BLaER1 treated with 17β-estradiol and CSF1 and Interleukin-3, amounts not matched to agents 10 nM and 100 nM (cell line): Measurements from ENCODE around the gene IGFL1.
A peak's percentile ranks its signal among the peaks of the same experiment; 100 is the strongest.
"Not testable (repeated sequence)": the region's sequence is repeated elsewhere in the genome, so short reads cannot be mapped to it uniquely, and the experiment has no call there.

Source experiments
- H3K27ac ChIP-seq, 11 experiments: shearing (Covaris generic); formaldehyde crosslinking; 2 replicates each; pipeline ENCODE4 v1.8.1; 2022
- H3K27me3 ChIP-seq, 11 experiments: shearing (Covaris generic); formaldehyde crosslinking; 2 replicates each; pipeline ENCODE4 v1.8.1; 2022
- H3K36me3 ChIP-seq, 11 experiments: shearing (Covaris generic); formaldehyde crosslinking; 2 replicates each; pipeline ENCODE4 v1.8.1; 2022
- H3K4me1 ChIP-seq, 10 experiments: shearing (Covaris generic); formaldehyde crosslinking; 2 replicates each; pipeline ENCODE4 v1.8.1; 2022
- H3K4me2 ChIP-seq, 11 experiments: shearing (Covaris generic); formaldehyde crosslinking; 2 replicates each; pipeline ENCODE4 v1.8.1; 2022
- H3K4me3 ChIP-seq, 10 experiments: shearing (Covaris generic); formaldehyde crosslinking; 2 replicates each; pipeline ENCODE4 v1.8.1; 2022
- H3K9ac ChIP-seq, 11 experiments: shearing (Covaris generic); formaldehyde crosslinking; 2 replicates each; pipeline ENCODE4 v1.8.1; 2022
- H3K9me3 ChIP-seq, 11 experiments: shearing (Covaris generic); formaldehyde crosslinking; replicated peaks in 1 of 11; 2 replicates each; pipeline ENCODE4 v1.8.1; 2022
- H4K20me1 ChIP-seq, 11 experiments: shearing (Covaris generic); formaldehyde crosslinking; 2 replicates each; pipeline ENCODE4 v1.8.1; 2022
- Cebpa-rat ChIP-seq, 11 experiments: shearing (Covaris generic); IDR thresholded peaks; 2 replicates each; pipeline ENCODE4 v1.8.1; 2022

Gene IGFL1

DNA sequence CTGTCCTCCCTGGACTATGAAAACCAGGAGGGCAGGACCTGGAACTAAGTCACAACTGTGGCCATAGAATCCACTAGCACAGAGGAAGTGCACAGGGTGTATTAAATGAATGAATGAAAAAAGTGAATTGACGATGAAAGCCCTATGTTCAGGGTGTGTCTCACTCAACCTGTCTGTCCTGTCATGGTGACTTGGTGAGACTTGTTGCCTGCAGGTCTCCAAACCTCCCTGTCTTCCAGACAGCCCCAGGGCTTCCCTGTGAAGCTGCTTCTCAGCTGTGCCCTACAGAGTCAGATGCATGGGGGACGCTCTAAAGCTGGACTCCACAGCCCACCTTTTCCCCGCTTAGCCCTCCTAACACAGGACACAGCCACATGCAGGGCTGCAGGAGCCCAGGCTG, 4.8 kb upstream of the IGFL1 start:
- Histone ChIP-seq H3K4me2 (no peak overlapping the region), H3K4me1 (no peaks in the 10 kb centered on the region), H3K9ac (no peak overlapping the region), H3K36me3 (no peaks in the 10 kb centered on the region), H3K27ac (no peak overlapping the region), H4K20me1 (peaks cover 0 to 82% (median 0%) of the 10 kb centered on the region in 11 experiments; a peak in 10 of 22 replicates), H3K27me3 (peaks cover 0 to 67% (median 0%) of the 10 kb centered on the region in 11 experiments; a peak in 13 of 22 replicates), H3K4me3 (no peak overlapping the region), H3K9me3 (no peaks in the 10 kb centered on the region)
- no peak for TF ChIP-seq Cebpa-rat (IDR thresholded peaks at IDR 0.05)

DNA sequence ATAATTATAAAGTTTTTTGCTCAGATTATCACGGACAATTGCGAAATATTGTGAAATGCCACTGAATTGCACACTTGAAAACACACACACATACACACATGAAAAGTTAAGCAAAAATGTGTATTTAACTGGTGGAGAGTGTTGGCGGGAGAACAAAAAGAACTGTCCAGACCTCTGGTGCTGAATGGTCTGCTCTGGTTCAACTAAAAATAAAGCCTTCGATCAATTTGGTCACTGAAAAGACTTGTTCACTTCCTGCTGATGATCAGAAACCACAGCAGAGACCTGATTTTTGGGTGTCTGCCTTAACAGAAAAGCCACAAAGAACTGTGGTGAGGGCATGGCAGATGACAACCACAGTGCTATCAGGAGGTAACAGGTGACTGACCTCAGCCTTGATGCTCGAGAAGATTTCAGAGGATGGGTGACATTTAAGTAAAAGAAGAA, 4.0 kb upstream of the IGFL1 start:
- peaks cover 0 to 72% (median 0%) of the 10 kb centered on the region in 11 experiments; a peak in 14 of 22 replicates for H3K27me3 ChIP-seq
- H4K20me1 ChIP-seq: peaks cover 0 to 82% (median 0%) of the 10 kb centered on the region in 11 experiments; a peak in 10 of 22 replicates
- TF ChIP-seq Cebpa-rat (IDR thresholded peaks at IDR 0.05): peak in 2 of 11 experiments; percentile 17 to 55; a peak in 1 of 22 replicates
- no peak overlapping the region for H3K9ac ChIP-seq
- no peaks in the 10 kb centered on the region for H3K9me3 ChIP-seq
- H3K4me3 ChIP-seq: no peak overlapping the region
- no peak overlapping the region for H3K27ac ChIP-seq
- H3K4me2 ChIP-seq: no peak overlapping the region
- H3K36me3 ChIP-seq: no peaks in the 10 kb centered on the region
- H3K4me1 ChIP-seq: no peaks in the 10 kb centered on the region

DNA sequence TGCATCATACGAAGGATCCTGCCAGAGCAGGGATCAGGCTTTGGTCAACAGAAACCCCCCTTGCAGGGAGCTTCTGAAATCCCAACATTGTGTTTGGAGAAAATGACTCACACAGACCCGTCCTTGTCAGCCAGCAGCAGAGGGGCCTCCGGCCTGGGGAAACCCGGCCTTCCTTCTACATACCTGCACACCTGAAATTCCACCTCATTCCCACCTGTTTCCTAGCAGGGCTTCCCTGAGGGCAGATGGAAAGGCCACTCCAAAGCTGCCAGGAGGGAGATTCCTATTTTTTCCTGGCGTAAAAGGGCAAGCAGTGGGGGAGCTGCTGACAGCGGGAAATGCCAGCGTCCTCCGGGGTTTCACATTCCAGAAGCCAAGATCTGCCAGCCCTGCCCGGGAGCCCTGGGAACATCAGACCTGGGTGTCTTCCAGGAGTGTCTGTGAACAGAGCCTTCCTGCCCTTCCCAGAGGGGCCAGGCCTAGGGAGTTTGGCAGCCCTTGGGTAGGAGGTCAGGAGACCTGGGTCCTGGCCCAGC, 3.0 kb upstream of the IGFL1 start:
- no peaks in the 10 kb centered on the region for H3K4me1 ChIP-seq
- TF ChIP-seq Cebpa-rat (IDR thresholded peaks at IDR 0.05): no peak
- H3K4me3 ChIP-seq: no peak overlapping the region
- peaks cover 0 to 77% (median 0%) of the 10 kb centered on the region in 11 experiments; a peak in 14 of 22 replicates for H3K27me3 ChIP-seq
- no peak overlapping the region for H3K27ac ChIP-seq
- no peak overlapping the region for H3K9ac ChIP-seq
- no peaks in the 10 kb centered on the region for H3K36me3 ChIP-seq
- peaks cover 0 to 84% (median 0%) of the 10 kb centered on the region in 11 experiments; a peak in 10 of 22 replicates for H4K20me1 ChIP-seq
- no peaks in the 10 kb centered on the region for H3K9me3 ChIP-seq
- no peak overlapping the region for H3K4me2 ChIP-seq

DNA sequence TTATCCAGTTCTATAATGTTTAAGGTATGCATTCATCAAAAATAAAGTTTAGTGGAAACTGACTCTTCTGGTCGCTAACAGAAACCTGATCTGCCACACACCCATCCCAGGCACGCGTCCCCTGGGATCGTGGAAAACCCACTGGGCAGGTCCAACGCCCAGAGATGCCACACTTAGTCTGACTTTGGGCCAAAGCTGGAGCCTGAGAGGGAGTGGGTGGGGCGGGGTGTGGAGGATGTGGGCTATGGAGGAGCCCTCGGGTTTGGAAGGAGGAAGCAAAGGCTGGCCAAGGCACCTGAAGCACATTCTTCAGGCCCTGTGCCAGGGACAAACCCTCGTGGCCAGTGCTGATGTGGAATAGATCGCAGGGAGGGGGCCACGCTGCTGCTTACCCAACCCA, 2.5 kb downstream of the IGFL1 start:
- Histone ChIP-seq H3K9ac (no peak overlapping the region), H4K20me1 (peaks cover 0 to 52% (median 0%) of the 10 kb centered on the region in 11 experiments; a peak in 8 of 22 replicates), H3K4me3 (no peak overlapping the region), H3K4me1 (no peaks in the 10 kb centered on the region), H3K36me3 (no peaks in the 10 kb centered on the region), H3K27me3 (peaks cover 0 to 53% (median 0%) of the 10 kb centered on the region in 11 experiments; a peak in 14 of 22 replicates), H3K27ac (no peak overlapping the region), H3K9me3 (no peaks in the 10 kb centered on the region), H3K4me2 (no peak overlapping the region)
- TF ChIP-seq Cebpa-rat (IDR thresholded peaks at IDR 0.05): no peak

DNA sequence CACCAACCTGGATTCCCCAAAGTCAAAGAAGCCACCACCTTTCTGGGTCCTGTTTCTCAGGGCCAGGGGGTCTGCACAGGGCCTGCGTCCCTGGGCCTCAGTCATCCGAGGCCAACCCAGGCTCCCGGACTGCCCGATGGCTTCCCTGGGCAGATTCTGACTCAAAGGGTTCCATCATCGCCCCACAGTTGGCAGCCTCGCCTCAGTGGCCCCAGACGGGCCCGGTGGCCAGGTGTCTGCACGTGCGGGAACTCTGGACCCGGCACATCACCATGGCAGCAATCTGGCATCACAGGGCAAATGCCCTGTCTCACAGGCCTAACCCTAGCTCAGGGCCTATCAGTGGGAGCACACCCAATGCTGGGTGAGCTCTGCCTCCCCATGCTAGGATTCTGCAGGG, 2.9 kb downstream of the IGFL1 start:
- H3K4me2 ChIP-seq: no peak overlapping the region
- H3K9ac ChIP-seq: no peak overlapping the region
- H3K4me3 ChIP-seq: no peak overlapping the region
- no peaks in the 10 kb centered on the region for H3K9me3 ChIP-seq
- TF ChIP-seq Cebpa-rat (IDR thresholded peaks at IDR 0.05): no peak
- H4K20me1 ChIP-seq: peaks cover 0 to 48% (median 0%) of the 10 kb centered on the region in 11 experiments; a peak in 4 of 22 replicates
- no peaks in the 10 kb centered on the region for H3K36me3 ChIP-seq
- no peaks in the 10 kb centered on the region for H3K4me1 ChIP-seq
- H3K27me3 ChIP-seq: peaks cover 0 to 53% (median 0%) of the 10 kb centered on the region in 11 experiments; a peak in 14 of 22 replicates
- H3K27ac ChIP-seq: no peak overlapping the region

DNA sequence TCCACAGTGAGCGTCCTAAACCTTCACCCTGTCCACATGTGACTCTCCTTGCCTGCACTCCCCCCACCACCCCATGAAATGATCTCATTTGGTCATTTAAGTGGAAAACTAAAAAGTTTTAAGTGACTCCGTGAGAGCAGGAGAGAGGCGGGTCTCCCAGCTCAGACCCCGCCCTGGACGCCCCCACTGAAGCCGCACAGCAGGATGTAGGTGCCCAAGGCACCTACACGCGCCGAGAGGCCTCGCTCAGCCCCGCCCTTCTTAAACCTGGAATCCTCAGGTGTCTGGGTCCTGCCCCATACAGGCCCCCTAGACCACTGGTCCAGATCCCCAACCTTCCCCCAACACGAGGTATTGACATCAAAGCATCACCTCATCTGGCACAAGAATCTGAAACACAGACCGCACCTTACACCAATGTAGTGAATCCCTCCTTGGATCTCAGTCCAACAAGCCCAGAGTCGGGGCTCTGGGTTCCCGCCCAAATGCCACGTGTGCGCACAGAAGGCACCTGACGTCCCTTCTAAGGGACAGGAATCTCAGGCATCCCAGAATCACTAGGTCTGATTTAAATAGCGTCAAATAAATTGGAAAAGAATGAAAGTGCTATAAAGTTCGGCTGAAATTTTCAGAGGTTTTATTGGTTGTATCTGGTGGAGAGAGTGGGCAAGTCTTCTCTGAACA, 3.5 kb downstream of the IGFL1 start:
- no peaks in the 10 kb centered on the region for H3K36me3 ChIP-seq
- peaks cover 0 to 48% (median 0%) of the 10 kb centered on the region in 11 experiments; a peak in 14 of 22 replicates for H3K27me3 ChIP-seq
- H3K9ac ChIP-seq: no peak overlapping the region
- H3K4me1 ChIP-seq: no peaks in the 10 kb centered on the region
- no peaks in the 10 kb centered on the region for H3K9me3 ChIP-seq
- H3K4me2 ChIP-seq: no peak overlapping the region
- no peak overlapping the region for H3K4me3 ChIP-seq
- no peak for TF ChIP-seq Cebpa-rat (IDR thresholded peaks at IDR 0.05)
- H3K27ac ChIP-seq: no peak overlapping the region
- H4K20me1 ChIP-seq: peaks cover 0 to 43% (median 0%) of the 10 kb centered on the region in 11 experiments; a peak in 4 of 22 replicates

DNA sequence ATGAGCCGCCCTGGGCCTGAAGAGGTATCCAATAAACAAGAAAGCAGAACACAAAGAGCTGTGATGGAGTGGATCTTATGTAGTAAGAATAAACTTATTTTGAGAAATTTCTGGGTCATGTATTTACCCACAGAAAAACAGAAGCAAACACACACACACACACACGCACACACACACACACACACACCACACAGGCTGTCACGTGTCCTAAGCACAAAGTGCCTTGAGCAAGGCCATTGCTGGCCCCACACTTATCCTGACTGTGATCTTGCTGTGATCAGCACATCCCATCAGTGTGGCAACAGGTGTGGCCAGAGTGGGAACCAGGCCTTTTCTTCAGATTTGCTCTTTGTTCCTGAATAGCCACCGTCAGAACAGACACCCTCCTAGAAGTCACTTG, 4.3 kb downstream of the IGFL1 start:
- Histone ChIP-seq H4K20me1 (peaks cover 0 to 37% (median 0%) of the 10 kb centered on the region in 11 experiments; a peak in 4 of 22 replicates), H3K27me3 (peaks cover 0 to 47% (median 0%) of the 10 kb centered on the region in 11 experiments; a peak in 13 of 22 replicates)
- not testable (repeated sequence) for H3K36me3 ChIP-seq, H3K4me3 ChIP-seq, H3K4me1 ChIP-seq, H3K27ac ChIP-seq, H3K4me2 ChIP-seq, H3K9ac ChIP-seq, H3K9me3 ChIP-seq

DNA sequence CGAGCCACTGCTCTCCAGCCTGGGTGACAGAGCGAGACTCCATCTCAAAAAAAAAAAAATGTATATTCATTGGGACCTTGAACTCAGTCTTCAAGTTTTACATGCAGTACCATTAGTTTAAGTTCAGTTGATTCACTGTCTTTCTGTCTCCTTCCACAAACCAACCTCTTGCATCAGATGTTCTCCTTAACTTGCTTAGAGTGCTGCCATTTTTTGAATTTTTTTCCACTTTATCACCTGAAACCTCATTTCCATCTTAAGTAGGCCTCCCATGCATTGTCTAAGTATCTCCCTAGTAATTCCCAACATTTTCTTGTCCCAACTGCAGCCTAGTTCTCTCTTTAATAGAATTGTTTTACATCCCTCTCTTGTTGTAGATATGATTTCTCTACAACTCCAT, 8.6 kb downstream of the IGFL1 start:
- H3K4me1 ChIP-seq, H3K4me3 ChIP-seq, H3K4me2 ChIP-seq, H3K36me3 ChIP-seq, H3K27ac ChIP-seq, H4K20me1 ChIP-seq, H3K9ac ChIP-seq, H3K9me3 ChIP-seq: not testable (repeated sequence)
- peaks cover 0 to 47% (median 0%) of the 10 kb centered on the region in 11 experiments; a peak in 3 of 22 replicates for H3K27me3 ChIP-seq

DNA sequence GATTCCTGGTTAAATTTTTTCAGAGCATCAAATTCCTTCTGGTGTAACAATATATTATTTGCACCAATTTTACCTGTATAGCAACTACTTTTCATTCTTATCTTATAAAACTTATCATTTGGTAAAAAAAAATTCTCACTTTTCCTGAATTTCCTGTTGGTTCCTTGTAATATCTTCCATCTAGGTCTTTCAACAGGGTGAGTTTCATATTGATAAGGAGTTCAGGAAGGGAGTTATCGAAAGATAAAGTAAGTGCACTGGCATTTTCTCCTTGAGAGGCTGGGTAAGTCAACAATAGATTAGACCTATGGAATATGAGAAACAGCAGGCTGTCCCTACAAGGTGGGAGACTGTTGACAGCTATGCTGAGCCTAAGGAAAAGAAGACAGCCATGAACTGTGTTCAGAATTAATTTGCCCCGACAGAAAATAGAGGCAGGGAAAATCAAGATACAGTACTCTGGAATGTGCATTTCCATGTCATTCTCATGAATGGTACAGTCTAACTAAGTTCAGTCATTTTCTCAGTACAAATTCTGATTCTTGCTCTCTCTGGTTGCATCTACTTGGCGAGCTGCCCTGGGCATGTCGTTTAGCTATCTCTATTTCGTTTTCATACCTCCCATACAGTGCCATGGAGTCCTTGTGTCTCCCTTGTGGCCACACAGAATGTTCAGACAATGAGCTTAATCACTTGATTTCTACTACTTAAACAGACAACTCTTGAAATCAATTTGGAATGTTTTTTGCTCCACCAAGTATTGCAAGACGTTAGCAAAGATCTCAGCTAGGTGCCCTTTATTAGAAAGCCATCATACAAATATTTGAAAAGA, 9.9 kb downstream of the IGFL1 start:
- no peak for TF ChIP-seq Cebpa-rat (IDR thresholded peaks at IDR 0.05)
- Histone ChIP-seq H4K20me1 (0 out of 22 replicates have a peak, but pooled peaks cover 0 to 7% (median 0%) of the 10 kb centered on the region in 11 experiments), H3K4me3 (no peak overlapping the region), H3K4me2 (no peak overlapping the region), H3K4me1 (no peaks in the 10 kb centered on the region), H3K36me3 (no peaks in the 10 kb centered on the region), H3K27me3 (peaks cover 0 to 47% (median 0%) of the 10 kb centered on the region in 11 experiments; a peak in 4 of 22 replicates), H3K9ac (no peak overlapping the region), H3K27ac (no peak overlapping the region), H3K9me3 (no peaks in the 10 kb centered on the region)
